Epithelial cell of proximal tubule (primary cell): ENCODE measurements around the gene SLC25A45. TPM values are rescaled to one million over a fixed set of nuclear protein-coding genes. Genes with fewer than 3 reads are reported as not detected.

Experiments
- DNase-seq: peaks from one replicate; pipeline ENCODE4 v3.0.0-alpha.2; 2011; ENCODE audit warnings: low read depth
- H3K4me3 ChIP-seq: 2 replicates; pipeline ENCODE4 v1.5.1; 2011; ENCODE audit warnings: low read depth, mild to moderate bottlenecking, low read length
- CTCF ChIP-seq: conservative IDR thresholded peaks from 2 replicates; pipeline ENCODE4 v1.5.1; 2012; ENCODE audit warnings: low read depth, mild to moderate bottlenecking, low read length
- total RNA-seq: library from RNA; depleted of rRNA; stranded (reverse); fragments of >200 nt; gene quantifications from 2 replicates; pipeline ENCODE4 v1.2.3, GENCODE V29; 2015

The SLC25A45 gene
- total RNA-seq, 1 donor from 2014 or later: 0.29 TPM

GRCh38 chr11:65363770-65364169 lies 18.7 kb downstream of the SLC25A45 start:
- TF ChIP-seq CTCF: no peak
- H3K4me3 ChIP-seq: no peak overlapping the region
- no peak for DNase-seq

GRCh38 chr11:65362966-65363365 lies 19.5 kb downstream of the SLC25A45 start:
- H3K4me3 ChIP-seq: no peak overlapping the region
- no peak for TF ChIP-seq CTCF
- no peak for DNase-seq

- H3K4me3 ChIP-seq: no peak overlapping the region
- no peak for TF ChIP-seq CTCF
- no peak for DNase-seq
These were observed 20.0 kb downstream of the SLC25A45 start for GRCh38 chr11:65362320-65362931.

GRCh38 chr11:65357856-65358356 lies 24.5 kb downstream of the SLC25A45 start:
- TF ChIP-seq CTCF: no peak
- H3K4me3 ChIP-seq: no peak overlapping the region
- no peak for DNase-seq

GRCh38 chr11:65356394-65356972 lies 26.0 kb downstream of the SLC25A45 start:
- DNase-seq: no peak
- TF ChIP-seq CTCF: no peak

GRCh38 chr11:65355776-65356393 lies 26.6 kb downstream of the SLC25A45 start:
- TF ChIP-seq CTCF: no peak
- peak overlapping the region; percentile 7 for H3K4me3 ChIP-seq
- no peak for DNase-seq

More at GRCh38 chr11:65356394-65356972, 26.0 kb downstream of the SLC25A45 start:
- H3K4me3 ChIP-seq: no peak overlapping the region
